Keratinocyte (primary cell): ENCODE data around the gene LRRTM3. TPM values are rescaled to one million over a fixed set of nuclear protein-coding genes. Genes with fewer than 3 reads are reported as not detected.

ENCODE experiments used
- DNase-seq: peaks from one replicate; pipeline ENCODE4 v3.0.0-alpha.2; 2011; ENCODE audit warnings: low read depth, missing footprints, low spot score
- FAIRE-seq: peaks from 2 replicates; lab custom pipeline; 2011; peaks lifted over from hg19 to GRCh38; lab: Jason Lieb, UNC
- H2AFZ ChIP-seq: 2 replicates; pipeline ENCODE4 v1.6.0; 2012; ENCODE audit warnings: low read length, control low read depth, inconsistent platforms; ENCODE audit not compliant: control insufficient read depth
- H3K27ac ChIP-seq: 2 replicates; pipeline ENCODE4 v1.5.1; 2011; ENCODE audit warnings: low read length; ENCODE audit not compliant: control insufficient read depth, insufficient read depth
- H3K27me3 ChIP-seq: 3 replicates; pipeline ENCODE4 v1.6.0; 2011; ENCODE audit warnings: low read length; ENCODE audit not compliant: control insufficient read depth, insufficient read depth; ENCODE audit errors: extremely low read depth
- H3K36me3 ChIP-seq, 2 experiments: 2 replicates in 1 of 2; 3 replicates in 1 of 2; pipeline ENCODE4 v1.5.1; 2011; ENCODE audit warnings: low read length in 2 of 2, mild to moderate bottlenecking in 1 of 2; ENCODE audit not compliant: control insufficient read depth in 2 of 2, insufficient read depth in 2 of 2; ENCODE audit errors: extremely low read depth in 1 of 2
- H3K4me1 ChIP-seq: 3 replicates; pipeline ENCODE4 v1.5.1; 2011; ENCODE audit warnings: low read length; ENCODE audit not compliant: control insufficient read depth, insufficient read depth; ENCODE audit errors: extremely low read depth
- H3K4me2 ChIP-seq: 3 replicates; pipeline ENCODE4 v1.6.0; 2011; ENCODE audit warnings: low read depth, low read length; ENCODE audit not compliant: control insufficient read depth, insufficient read depth; ENCODE audit errors: extremely low read depth
- H3K4me3 ChIP-seq, 3 experiments: fragments of 200-600 bp in 1 of 3; sonication (generic) in 1 of 3; 2 replicates in 2 of 3; 3 replicates in 1 of 3; pipeline ENCODE4 v1.5.1; 2011 to 2016; ENCODE audit warnings: low read length in 3 of 3, mild to moderate bottlenecking in 3 of 3, control low read depth in 2 of 3, inconsistent platforms in 1 of 3, low read depth in 1 of 3, mixed read lengths in 1 of 3, mixed run types in 1 of 3, moderate library complexity in 1 of 3; ENCODE audit not compliant: control insufficient read depth in 2 of 3, insufficient read depth in 2 of 3; ENCODE audit errors: extremely low read depth in 1 of 3
- H3K79me2 ChIP-seq: 2 replicates; pipeline ENCODE4 v1.6.0; 2012; ENCODE audit warnings: low read length; ENCODE audit not compliant: control insufficient read depth, insufficient read depth
- H3K9ac ChIP-seq: 3 replicates; pipeline ENCODE4 v1.6.0; 2011; ENCODE audit warnings: low read length; ENCODE audit not compliant: control insufficient read depth, insufficient read depth; ENCODE audit errors: extremely low read depth
- H3K9me1 ChIP-seq: 3 replicates; pipeline ENCODE4 v1.6.0; 2011; ENCODE audit warnings: low read length; ENCODE audit not compliant: control insufficient read depth, insufficient read depth; ENCODE audit errors: extremely low read depth
- H3K9me3 ChIP-seq: 2 replicates; pipeline ENCODE4 v1.5.1; 2012; ENCODE audit warnings: low read depth, low read length; ENCODE audit not compliant: control insufficient read depth
- H4K20me1 ChIP-seq: 3 replicates; pipeline ENCODE4 v1.6.0; 2011; ENCODE audit warnings: low read length; ENCODE audit not compliant: control insufficient read depth, insufficient read depth; ENCODE audit errors: extremely low read depth
- CTCF ChIP-seq, 3 experiments: IDR thresholded peaks in 1 of 3; conservative IDR thresholded peaks in 1 of 3; optimal IDR thresholded peaks in 1 of 3; 2 replicates in 2 of 3; 3 replicates in 1 of 3; pipeline versions ENCODE3 to v1.5.1; 2011; ENCODE audit warnings: low read length in 3 of 3, mild to moderate bottlenecking in 3 of 3, moderate library complexity in 2 of 3, control low read depth in 1 of 3, inconsistent platforms in 1 of 3; ENCODE audit not compliant: insufficient read depth in 2 of 3; ENCODE audit errors: extremely low read depth in 1 of 3
- EZH2 ChIP-seq: IDR thresholded peaks from one replicate; pipeline ENCODE4 v1.6.1; 2012; ENCODE audit warnings: inconsistent platforms, mild to moderate bottlenecking, low read length, moderate library complexity
- dilution Hi-C: fragments of 300-500 bp; cut with MboI; formaldehyde crosslinking; loops from one replicate; pipeline ENCODE4 v1.7.0; 2020; ENCODE audit warnings: low sequenced_read_pairs; ENCODE audit not compliant: extremely low pct_ligation_motif_present
- polyA plus RNA-seq, 5 experiments: library from polyadenylated mRNA; depleted of rRNA in 3 of 5; stranded (reverse) in 3 of 5; stranded (forward) in 1 of 5; unstranded in 1 of 5; fragments of >200 nt; gene quantifications; 1 replicate in 1 of 5; 2 replicates in 3 of 5; 3 replicates in 1 of 5; pipeline versions ENCODE4 v1.2.1 to v1.2.3, GENCODE V29; 2011 to 2012; ENCODE audit warnings: missing spikeins in 2 of 5, low read depth in 1 of 5, low replicate concordance in 1 of 5

The LRRTM3 gene
- polyA plus RNA-seq, 1 donor (not counting 4 experiments of a cell fraction or from before 2014, with no cell fraction given) = not detected

DNA sequence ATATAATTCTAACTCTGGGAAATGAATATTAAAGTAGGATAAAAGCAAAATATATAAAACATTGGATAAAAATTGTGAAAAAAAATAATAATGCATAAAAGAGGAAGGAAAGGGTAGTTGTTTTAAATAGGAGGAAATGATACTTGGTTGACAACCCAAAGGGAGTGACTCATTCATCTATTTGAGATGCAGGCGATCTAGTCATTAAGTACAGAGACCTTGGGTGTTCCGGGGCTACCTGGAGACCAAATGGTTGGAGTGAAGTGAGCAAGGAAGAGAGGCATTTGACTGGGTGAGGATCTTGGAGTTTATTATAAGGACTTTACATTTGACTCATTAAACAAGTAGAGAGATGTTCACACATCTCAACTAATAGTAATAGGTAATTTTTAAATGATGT lies 111.0 kb downstream of the LRRTM3 start:
- Histone ChIP-seq H3K79me2 (no peaks in the 10 kb centered on the region), H3K9me1 (no peaks in the 10 kb centered on the region), H2AFZ (no peak overlapping the region), H3K27ac (no peak overlapping the region), H3K4me2 (no peak overlapping the region), H3K36me3 (no peaks in the 10 kb centered on the region), H3K9me3 (no peaks in the 10 kb centered on the region), H3K27me3 (no peaks in the 10 kb centered on the region), H3K4me3 (no peak overlapping the region), H4K20me1 (no peaks in the 10 kb centered on the region), H3K9ac (no peak overlapping the region), H3K4me1 (no peaks in the 10 kb centered on the region)
- TF ChIP-seq CTCF (optimal IDR thresholded peaks at IDR 0.05 in 1 of 3, IDR thresholded peaks at IDR 0.05 in 1 of 3, conservative IDR thresholded peaks at IDR 0.05 in 1 of 3; ENCODE audit: extremely low read depth in 1 of 3, insufficient read depth in 2 of 3, low read length in 3 of 3) = no peak
- no peak for TF ChIP-seq EZH2
- dilution Hi-C loops = no loop called here
- FAIRE-seq = no peak
- no peak for DNase-seq

DNA sequence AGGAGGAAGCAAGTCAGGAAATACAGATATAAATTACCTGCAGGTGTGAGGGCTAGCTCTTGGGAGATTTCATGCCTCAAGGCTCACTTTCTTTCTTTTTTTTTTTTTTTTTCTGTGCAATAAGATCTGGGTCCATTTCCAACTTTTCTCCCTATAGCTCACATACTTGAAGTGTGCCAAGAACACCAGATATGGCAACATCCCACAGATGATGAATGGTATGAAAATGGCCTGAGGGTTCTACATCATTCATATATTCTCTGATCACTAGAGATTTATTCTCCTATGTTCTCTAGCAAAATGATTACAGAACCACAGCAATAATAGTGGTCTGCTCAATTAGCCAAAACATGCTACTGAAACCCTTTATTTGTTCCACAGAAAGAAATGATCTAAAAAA lies 117.2 kb downstream of the LRRTM3 start:
- Histone ChIP-seq H3K9me1 (no peaks in the 10 kb centered on the region), H3K9me3 (no peaks in the 10 kb centered on the region), H3K9ac (no peak overlapping the region), H3K4me3 (no peak overlapping the region), H3K27me3 (no peaks in the 10 kb centered on the region), H3K4me2 (no peak overlapping the region), H3K4me1 (no peaks in the 10 kb centered on the region), H4K20me1 (no peaks in the 10 kb centered on the region), H3K27ac (no peak overlapping the region), H2AFZ (no peak overlapping the region), H3K36me3 (no peaks in the 10 kb centered on the region), H3K79me2 (no peaks in the 10 kb centered on the region)
- TF ChIP-seq EZH2 = no peak
- TF ChIP-seq CTCF (optimal IDR thresholded peaks at IDR 0.05 in 1 of 3, IDR thresholded peaks at IDR 0.05 in 1 of 3, conservative IDR thresholded peaks at IDR 0.05 in 1 of 3; ENCODE audit: extremely low read depth in 1 of 3, insufficient read depth in 2 of 3, low read length in 3 of 3) = no peak
- DNase-seq = no peak
- dilution Hi-C loops = no loop called here
- no peak for FAIRE-seq
